Right cardiac atrium (tissue), 5 donors: ENCODE data around the gene PNLIPRP2. TPM values are rescaled to one million over a fixed set of nuclear protein-coding genes. Genes with fewer than 3 reads are reported as not detected.

Experiments used
- ATAC-seq, 2 donors: fragments of 200-7000 bp; cut with Tn5 transposase; one replicate each; pipeline versions ENCODE4 v1.8.0 to v1.9.1; 2020; ENCODE audit warnings: moderate library complexity in 2 of 2, mild to moderate bottlenecking in 1 of 2
- DNase-seq, 3 donors: peaks; one replicate each; pipeline ENCODE4 v3.0.0-alpha.2; 2020
- H3K27ac ChIP-seq: one replicate; pipeline ENCODE4 v1.5.1; 2013; ENCODE audit warnings: mild to moderate bottlenecking, low read length, control low read depth, moderate library complexity
- H3K27me3 ChIP-seq: one replicate; pipeline ENCODE4 v1.6.1; 2013; ENCODE audit not compliant: control insufficient read depth, insufficient read depth
- H3K4me1 ChIP-seq: one replicate; pipeline ENCODE4 v1.6.1; 2013; ENCODE audit warnings: low read length; ENCODE audit not compliant: control insufficient read depth, insufficient read depth
- H3K4me3 ChIP-seq: one replicate; pipeline ENCODE4 v1.5.1; 2013; ENCODE audit warnings: low read length, control low read depth
- H3K9me3 ChIP-seq: one replicate; pipeline ENCODE4 v1.6.1; 2013; ENCODE audit warnings: low read length; ENCODE audit not compliant: control insufficient read depth
- WGBS: extraction: QIAGEN DNeasy Blood & Tissue Kit; methylation state at CpG from one replicate; pipeline ENCODE4 v1.1.7; 2013; 5-methylcytosine and 5-hydroxymethylcytosine counted together
- intact Hi-C, 4 donors: fragments of 100-400 bp; cut with DNase I; formaldehyde crosslinking; loops; one replicate each; pipeline versions ENCODE4 v1.11.0 to v1.14.0; 2022 to 2023
- polyA plus RNA-seq: library from polyadenylated mRNA; stranded (reverse); fragments of 200-250 nt; gene quantifications from one replicate; pipeline ENCODE4 v1.2.3, GENCODE V29; 2013
- total RNA-seq, 4 donors: library from RNA; stranded (reverse); fragmentation: NEBNext Ultra II Directional; extraction: Animal tissue kit (Norgen Biotek cat#: 25700); gene quantifications; one replicate each; pipeline ENCODE4 v1.2.1, GENCODE V29; 2021
- donor health status: healthy with polysubstance abuse.
- donor health status: DM: no; HTN: yes; CAD: no.
- donor health status: DM: no; HTN: no; CAD: no.
- donor health status: DM: no; HTN: yes; CAD: no; lungs with severe emphysema.
- donor health status: DM: yes; HTN: yes; CAD: no.

Gene PNLIPRP2
- total and polyA plus RNA-seq, 5 donors, result not detected

- intact Hi-C loops, result no loop called here
- H3K4me3 ChIP-seq, result no peak overlapping the region
Measured at GRCh38 chr10:116598329-116598728, 22.4 kb upstream of the PNLIPRP2 start.

GRCh38 chr10:116599991-116600390 lies 20.8 kb upstream of the PNLIPRP2 start:
- Histone ChIP-seq H3K27ac (no peak overlapping the region), H3K4me3 (no peak overlapping the region), H3K27me3 (no peaks in the 10 kb centered on the region), H3K4me1 (no peaks in the 10 kb centered on the region), H3K9me3 (no peaks in the 10 kb centered on the region)
- ATAC-seq (no peak), DNase-seq (no peak)
- 53% methylated on average over 5 of the region's 5 CpGs for WGBS
- intact Hi-C loops, result no loop called here

More at GRCh38 chr10:116598329-116598728, 22.4 kb upstream of the PNLIPRP2 start:
- no peak for ATAC-seq
- H3K27ac ChIP-seq, result no peak overlapping the region
- H3K4me1 ChIP-seq, result no peaks in the 10 kb centered on the region
- no peaks in the 10 kb centered on the region for H3K27me3 ChIP-seq
- no peaks in the 10 kb centered on the region for H3K9me3 ChIP-seq
- no peak for DNase-seq

GRCh38 chr10:116602648-116603400 lies 17.9 kb upstream of the PNLIPRP2 start:
- 80% methylated on average over 10 of the region's 10 CpGs for WGBS
- ATAC-seq, result no peak

DNA sequence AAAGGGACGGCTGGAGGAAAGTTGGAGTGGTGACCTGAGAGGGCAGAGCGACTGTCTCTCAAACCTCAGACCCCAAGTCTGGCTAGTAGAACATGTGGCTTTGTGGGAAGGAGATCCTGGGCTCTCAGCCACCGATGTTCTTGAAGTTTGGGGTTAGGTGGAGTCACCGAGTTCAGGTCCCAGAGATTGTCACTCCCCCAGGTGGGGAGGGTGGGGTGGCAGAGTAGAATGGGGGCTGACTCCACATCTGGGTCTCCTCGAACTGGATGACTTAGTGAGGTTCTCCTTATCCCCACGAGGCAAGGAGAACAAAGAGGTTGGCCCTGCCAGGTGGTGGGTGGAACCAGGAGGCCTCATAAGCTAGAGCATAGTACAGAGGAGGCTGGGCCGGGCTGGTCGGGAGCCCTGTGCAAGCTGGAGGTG lies 14.7 kb upstream of the PNLIPRP2 start:
- WGBS, result 70% methylated on average over 8 of the region's 8 CpGs
- no peak overlapping the region for H3K4me3 ChIP-seq
- no peaks in the 10 kb centered on the region for H3K4me1 ChIP-seq
- H3K27me3 ChIP-seq, result no peaks in the 10 kb centered on the region
- ATAC-seq (no peak), DNase-seq (no peak)
- no peaks in the 10 kb centered on the region for H3K9me3 ChIP-seq
- H3K27ac ChIP-seq, result no peak overlapping the region
- intact Hi-C loops, result no loop called here

More at GRCh38 chr10:116602648-116603400, 17.9 kb upstream of the PNLIPRP2 start:
- Histone ChIP-seq H3K4me3 (no peak overlapping the region), H3K9me3 (no peaks in the 10 kb centered on the region), H3K4me1 (no peaks in the 10 kb centered on the region), H3K27me3 (no peaks in the 10 kb centered on the region), H3K27ac (no peak overlapping the region)
- intact Hi-C loops, result no loop called here
- no peak for DNase-seq

DNA sequence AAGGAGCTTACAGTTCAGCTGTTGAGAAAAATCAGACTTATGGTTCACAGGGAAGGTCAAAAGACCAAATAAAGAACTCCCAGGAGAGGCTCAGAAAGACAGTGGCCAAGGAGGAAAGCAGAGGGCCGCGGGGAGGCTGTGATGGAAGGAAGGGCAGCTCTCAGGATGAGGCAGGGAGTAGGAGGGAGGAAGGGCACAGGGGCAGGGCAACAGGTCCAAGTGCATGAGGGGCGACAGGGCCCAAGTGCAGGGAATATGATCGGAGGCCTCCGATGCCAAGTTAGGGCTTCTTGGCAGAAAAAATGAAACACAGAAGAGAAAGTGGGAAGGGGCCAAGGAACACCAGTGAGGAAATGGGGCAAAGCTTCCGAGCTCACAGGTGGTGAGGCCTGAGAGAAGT lies 13.4 kb upstream of the PNLIPRP2 start:
- intact Hi-C loops, result no loop called here
- Histone ChIP-seq H3K27me3 (no peaks in the 10 kb centered on the region), H3K9me3 (no peaks in the 10 kb centered on the region), H3K27ac (no peak overlapping the region), H3K4me1 (no peaks in the 10 kb centered on the region), H3K4me3 (no peak overlapping the region)
- ATAC-seq (no peak), DNase-seq (no peak)
- 70% methylated on average over 6 of the region's 6 CpGs for whole genome bisulfite sequencing

GRCh38 chr10:116608686-116609594 lies 11.8 kb upstream of the PNLIPRP2 start:
- Histone ChIP-seq H3K4me3 (peak overlapping the region; percentile 28), H3K4me1 (no peaks in the 10 kb centered on the region), H3K9me3 (no peaks in the 10 kb centered on the region), H3K27me3 (no peaks in the 10 kb centered on the region), H3K27ac (no peak overlapping the region)
- WGBS, result 34% methylated on average over 41 of the region's 41 CpGs
- no peak for DNase-seq
- intact Hi-C loops, result no loop called here
- ATAC-seq, result peak in 1 of 2 donors; percentile 18

- Histone ChIP-seq H3K4me3 (no peak overlapping the region), H3K27me3 (no peaks in the 10 kb centered on the region), H3K27ac (no peak overlapping the region), H3K4me1 (no peaks in the 10 kb centered on the region), H3K9me3 (no peaks in the 10 kb centered on the region)
- 96% methylated on average over 13 of the region's 13 CpGs for WGBS
- DNase-seq (no peak), ATAC-seq (no peak)
- intact Hi-C loops, result no loop called here
Measured at GRCh38 chr10:116610443-116611152, 10.2 kb upstream of the PNLIPRP2 start.

- DNase-seq (no peak), ATAC-seq (no peak)
- Histone ChIP-seq H3K4me3 (no peak overlapping the region), H3K9me3 (no peaks in the 10 kb centered on the region), H3K27ac (no peak overlapping the region), H3K4me1 (no peaks in the 10 kb centered on the region), H3K27me3 (no peaks in the 10 kb centered on the region)
- intact Hi-C loops, result no loop called here
- WGBS, result 76% methylated on average over 3 of the region's 3 CpGs
Measured at GRCh38 chr10:116611153-116611545, 9.6 kb upstream of the PNLIPRP2 start.

DNA sequence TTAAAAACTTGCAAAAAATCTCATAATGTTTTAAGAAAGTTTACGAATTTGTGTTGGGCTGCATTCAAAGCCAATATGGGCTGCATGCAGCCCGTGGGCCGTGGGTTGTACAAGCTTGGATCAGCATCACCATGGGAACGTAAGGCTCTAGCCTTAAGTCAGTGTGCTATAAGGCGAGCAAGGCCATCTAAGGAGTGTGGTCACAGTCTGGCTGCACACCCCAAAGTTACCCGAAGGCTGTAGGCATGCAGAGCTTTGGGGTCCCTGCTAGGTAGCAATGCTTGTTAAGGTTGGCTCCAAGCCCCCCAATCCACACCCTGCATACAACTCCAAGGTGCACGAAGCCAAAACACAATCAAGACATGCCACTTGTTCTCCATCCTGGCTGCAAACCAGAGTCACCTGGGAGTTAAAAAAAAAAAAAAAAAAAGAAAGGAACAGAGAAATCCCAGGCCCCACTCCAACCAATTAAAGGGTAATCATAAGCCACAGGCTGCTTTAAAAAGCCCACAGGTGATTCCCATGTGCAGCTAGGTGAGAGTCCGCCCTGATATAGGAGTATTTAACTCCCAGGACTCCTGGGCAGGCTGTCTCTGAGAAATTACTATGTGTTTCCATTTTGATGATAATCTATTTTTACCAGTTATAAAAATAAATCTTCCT lies 8.5 kb upstream of the PNLIPRP2 start:
- Histone ChIP-seq H3K27ac (no peak overlapping the region), H3K9me3 (no peaks in the 10 kb centered on the region), H3K4me3 (no peak overlapping the region), H3K27me3 (no peaks in the 10 kb centered on the region), H3K4me1 (no peaks in the 10 kb centered on the region)
- WGBS, result 92% methylated on average over 8 of the region's 8 CpGs
- intact Hi-C loops, result no loop called here
- DNase-seq, result no peak
- ATAC-seq, result no peak

- no peak for ATAC-seq
- Histone ChIP-seq H3K27ac (no peak overlapping the region), H3K4me3 (no peak overlapping the region), H3K27me3 (no peaks in the 10 kb centered on the region), H3K4me1 (no peaks in the 10 kb centered on the region), H3K9me3 (no peaks in the 10 kb centered on the region)
- DNase-seq, result no peak
- WGBS, result 78% methylated on average over 2 of the region's 2 CpGs
- intact Hi-C loops, result no loop called here
Measured at GRCh38 chr10:116613471-116613870, 7.3 kb upstream of the PNLIPRP2 start.
